ENCODE data around the gene ADCY1.

ADCY1 gene

GRCh38 chr7:45578022-45578421 is 3.9 kb downstream of the ADCY1 start:
- DNase-seq: no peak

- DNase-seq: no peak
Observed at GRCh38 chr7:45578467-45578866, 4.3 kb downstream of the ADCY1 start.

- no peak for DNase-seq
Observed at GRCh38 chr7:45579391-45579801, 5.2 kb downstream of the ADCY1 start.

GRCh38 chr7:45580053-45580872 is 6.1 kb downstream of the ADCY1 start:
- DNase-seq: no peak

- no peak for DNase-seq
Observed at GRCh38 chr7:45581271-45581780, 7.2 kb downstream of the ADCY1 start.

GRCh38 chr7:45582136-45582749 is 8.1 kb downstream of the ADCY1 start:
- DNase-seq: no peak

- DNase-seq: no peak
Observed at GRCh38 chr7:45582868-45583277, 8.7 kb downstream of the ADCY1 start.

GRCh38 chr7:45583296-45583695 is 9.1 kb downstream of the ADCY1 start:
- no peak for DNase-seq

- no peak for DNase-seq
Observed at GRCh38 chr7:45584261-45585210, 10.4 kb downstream of the ADCY1 start.

GRCh38 chr7:45585628-45586027 is 11.5 kb downstream of the ADCY1 start:
- no peak for DNase-seq

- no peak for DNase-seq
Observed at GRCh38 chr7:45586542-45587520, 12.7 kb downstream of the ADCY1 start.

- no peak for DNase-seq
Observed at GRCh38 chr7:45588466-45588865, 14.3 kb downstream of the ADCY1 start.

- no peak for DNase-seq
Observed at GRCh38 chr7:45589061-45589460, 14.9 kb downstream of the ADCY1 start.

- no peak for DNase-seq
Observed at GRCh38 chr7:45589915-45590678, 15.9 kb downstream of the ADCY1 start.

- DNase-seq: no peak
Observed at GRCh38 chr7:45590679-45591057, 16.5 kb downstream of the ADCY1 start.

- no peak for DNase-seq
Observed at GRCh38 chr7:45591101-45591906, 17.1 kb downstream of the ADCY1 start.

GRCh38 chr7:45592230-45592991 is 18.2 kb downstream of the ADCY1 start:
- DNase-seq: no peak

- no peak for DNase-seq
Observed at GRCh38 chr7:45593121-45593541, 19.0 kb downstream of the ADCY1 start.

GRCh38 chr7:45593877-45594276 is 19.7 kb downstream of the ADCY1 start:
- no peak for DNase-seq
